ENCODE measurements around the gene PBX2.
A peak's percentile ranks its signal among the peaks of the same experiment; 100 is the strongest.

The PBX2 gene

DNA sequence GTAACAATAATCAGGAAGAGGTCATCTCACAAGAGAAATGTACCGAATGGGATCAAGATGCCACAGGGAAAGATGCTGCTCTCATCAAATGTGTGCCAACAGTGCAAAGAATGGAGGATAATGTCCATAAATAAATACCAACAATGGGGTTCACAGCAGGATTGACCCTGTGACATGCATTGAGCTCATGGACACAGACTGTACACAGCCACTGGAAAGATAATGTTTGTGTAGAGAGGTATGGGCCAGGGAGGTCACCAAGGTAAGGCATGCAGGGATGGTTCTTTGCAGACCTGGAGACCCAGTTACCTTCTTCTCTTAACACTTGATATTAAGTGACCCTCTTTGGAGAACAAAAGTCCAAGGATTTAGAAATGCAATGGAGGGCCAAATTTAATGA, 15.6 kb downstream of the PBX2 start:
- DNase-seq (ENCODE audit: low read depth in 3 of 3), result no peak

DNA sequence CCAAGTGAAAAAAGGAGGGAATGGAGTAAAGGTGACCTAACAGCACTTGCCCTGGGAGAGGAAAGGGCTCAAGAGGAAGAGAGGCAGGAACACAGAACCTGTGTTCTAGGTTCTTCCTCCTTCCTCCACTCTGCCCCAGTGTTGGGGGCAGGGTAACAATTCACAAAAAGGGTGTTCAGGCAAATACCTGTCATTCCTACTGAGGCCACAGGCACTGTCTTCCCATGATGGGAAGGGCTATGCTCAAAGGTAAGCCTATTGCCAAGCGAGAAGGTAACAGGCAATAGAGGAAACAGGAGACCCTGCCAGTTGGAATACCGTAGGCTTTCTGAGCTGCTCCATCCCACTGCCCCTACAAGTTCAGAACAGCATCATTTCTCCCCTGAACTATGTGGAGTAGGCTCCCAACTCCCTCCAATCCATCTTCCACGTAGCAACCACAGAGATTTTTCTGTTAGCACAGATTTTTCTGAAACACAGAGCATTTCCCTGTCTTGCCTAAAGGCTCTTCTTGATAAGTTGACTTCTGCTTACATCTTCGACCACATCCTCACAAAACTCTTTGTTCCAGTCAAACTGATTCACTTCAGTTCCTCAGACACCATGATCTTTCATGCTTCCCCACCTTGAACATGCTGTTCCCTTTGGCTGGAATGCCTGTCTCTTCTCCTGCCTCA, 16.8 kb downstream of the PBX2 start:
- no peak for DNase-seq (ENCODE audit: low read depth in 3 of 3)

DNA sequence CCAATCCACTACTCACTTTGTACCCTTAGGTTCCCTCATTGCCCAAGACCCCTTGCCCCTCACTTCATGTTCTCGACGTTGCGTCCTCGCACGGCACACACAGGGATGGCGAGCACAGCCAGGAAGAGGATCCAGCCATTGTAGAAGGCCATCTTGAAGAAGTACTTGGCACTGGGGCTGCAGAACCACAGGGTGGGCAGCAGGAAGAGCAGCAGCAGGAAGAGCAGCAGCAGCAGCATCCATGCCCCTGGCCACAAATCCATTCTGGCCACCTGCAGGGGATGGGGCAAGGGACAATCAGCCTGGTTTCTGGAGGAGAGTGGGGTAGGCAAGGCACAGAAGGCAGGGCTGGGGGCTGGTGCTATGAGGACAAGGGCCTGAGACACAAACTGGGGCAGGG, 18.8 kb downstream of the PBX2 start:
- DNase-seq (ENCODE audit: low read depth in 3 of 3), result no peak

DNA sequence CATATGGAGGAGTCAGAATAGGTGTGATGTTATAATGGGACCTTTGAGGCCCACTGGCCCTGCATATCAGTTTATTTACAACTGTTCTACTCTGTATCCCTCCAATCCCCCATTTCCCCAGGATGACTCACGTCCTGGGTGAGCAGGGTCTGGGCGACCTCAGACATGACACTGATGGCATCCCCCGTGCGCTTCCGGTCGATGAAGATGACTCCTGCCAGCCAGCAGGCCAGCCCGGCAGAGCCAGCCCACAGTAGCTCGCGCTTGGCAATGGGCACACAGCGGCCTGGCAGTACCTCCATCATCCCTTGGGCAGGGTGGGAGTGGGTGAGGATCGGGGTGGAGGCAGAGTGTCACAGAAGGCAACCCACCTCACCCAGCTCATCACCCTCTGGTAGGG, 19.7 kb downstream of the PBX2 start:
- no peak for DNase-seq (ENCODE audit: low read depth in 3 of 3)

DNA sequence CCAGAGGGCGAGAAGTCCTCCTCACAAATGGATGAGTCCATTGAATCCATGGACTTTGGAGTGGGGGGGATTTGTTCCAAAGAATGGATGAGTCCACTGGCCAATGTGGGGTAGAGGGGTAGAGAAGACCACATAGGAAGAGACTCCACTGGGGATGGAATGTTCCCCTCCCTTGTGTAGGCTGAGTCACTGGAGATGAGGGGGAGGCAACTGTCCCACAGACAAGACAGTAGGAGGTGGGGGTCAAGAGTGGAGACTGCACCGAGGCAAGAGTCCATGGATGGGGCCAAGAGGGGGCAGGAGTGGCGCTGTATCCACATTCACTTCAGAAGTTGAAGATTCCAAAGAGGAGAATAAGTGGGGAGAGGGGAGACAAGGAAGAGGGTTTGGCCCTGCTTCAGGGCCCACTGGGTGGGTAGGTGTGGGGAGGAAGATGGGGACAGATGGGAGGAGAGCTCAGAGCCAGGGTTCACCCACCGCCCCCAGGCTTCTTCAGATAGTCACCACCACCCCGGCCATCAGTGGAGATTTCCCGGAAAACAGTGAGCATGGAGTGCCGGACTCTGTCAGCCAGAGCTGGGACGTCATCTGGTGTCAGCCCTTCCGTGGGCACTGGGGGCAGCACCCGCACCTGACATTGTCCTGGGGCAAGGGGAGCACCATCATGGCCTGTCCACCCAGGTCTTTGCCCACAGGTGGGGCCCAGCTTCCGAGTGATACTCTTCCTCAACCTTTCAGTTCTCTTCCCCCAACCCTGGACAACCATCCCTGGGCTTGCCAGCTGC, 21.0 kb downstream of the PBX2 start:
- DNase-seq (ENCODE audit: low read depth in 3 of 3), result no peak

DNA sequence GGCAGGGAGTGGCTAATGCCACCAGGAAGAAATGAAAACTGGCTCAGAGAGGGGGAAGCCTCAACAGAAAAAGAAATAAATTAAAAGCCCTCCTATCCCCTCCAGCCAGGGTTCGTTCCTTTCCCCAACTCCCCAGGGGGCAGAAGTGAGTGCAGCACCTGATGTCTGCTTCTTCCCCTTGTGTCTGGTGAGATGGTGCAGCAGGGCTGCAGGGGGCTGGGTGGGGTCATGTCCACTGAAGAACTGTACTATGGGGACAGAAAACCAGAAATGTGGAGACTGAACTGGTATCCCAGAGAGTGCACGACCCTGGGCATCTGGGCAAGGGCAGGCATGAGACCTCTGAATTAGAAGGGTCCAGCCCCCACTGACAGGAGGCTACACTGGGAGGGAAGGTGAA, 21.7 kb downstream of the PBX2 start:
- DNase-seq (ENCODE audit: low read depth in 3 of 3), result no peak

DNA sequence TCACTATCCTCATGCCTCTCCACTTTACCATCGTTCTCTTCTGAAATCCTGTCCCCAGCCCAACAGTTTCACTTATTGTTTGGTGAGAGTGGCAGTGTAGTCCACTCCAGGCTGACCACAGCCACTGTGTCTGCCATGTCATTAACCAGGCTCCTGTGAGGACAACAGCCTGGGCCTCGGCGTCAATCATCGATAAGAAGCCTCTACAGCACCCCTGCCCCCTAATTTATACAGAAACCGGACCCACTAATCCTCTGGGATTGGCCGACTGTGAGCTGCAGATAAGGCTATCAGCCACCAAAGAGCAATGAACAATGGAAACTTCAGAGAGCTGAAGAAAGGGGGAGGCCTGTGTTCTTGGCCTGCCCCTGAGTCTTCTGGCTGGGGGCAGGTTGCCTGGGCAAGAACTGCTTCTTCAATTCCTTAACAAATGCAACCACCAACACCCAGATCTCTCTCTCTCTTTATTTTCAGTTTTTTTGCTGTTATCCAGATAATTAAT, 22.2 kb downstream of the PBX2 start:
- no peak for DNase-seq (ENCODE audit: low read depth in 3 of 3)

DNA sequence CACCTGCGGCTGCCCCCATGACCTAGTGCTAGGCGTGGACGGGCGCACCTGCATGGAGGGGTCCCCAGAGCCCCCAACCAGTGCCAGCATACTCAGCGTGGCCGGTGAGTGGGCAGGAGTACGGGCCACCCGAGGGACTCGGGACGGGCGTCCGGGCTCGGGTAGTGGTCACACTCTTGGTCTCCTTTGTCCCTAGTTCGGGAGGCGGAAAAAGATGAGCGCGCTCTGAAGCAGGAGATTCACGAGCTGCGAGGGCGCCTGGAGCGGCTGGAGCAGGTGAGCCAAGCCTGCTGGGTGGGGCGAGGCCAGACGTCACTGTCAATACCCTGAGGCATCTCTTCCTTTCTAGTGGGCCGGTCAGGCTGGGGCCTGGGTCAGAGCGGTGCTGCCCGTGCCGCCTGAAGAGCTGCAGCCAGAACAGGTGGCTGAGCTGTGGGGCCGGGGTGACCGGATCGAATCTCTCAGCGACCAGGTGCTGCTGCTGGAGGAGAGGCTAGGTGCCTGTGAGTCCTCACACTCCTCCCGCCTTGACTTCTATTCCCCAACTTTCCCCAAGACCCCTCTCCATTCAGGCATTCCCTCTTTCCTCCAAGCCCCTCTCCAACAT, 22.7 kb downstream of the PBX2 start:
- no peak for DNase-seq (ENCODE audit: low read depth in 3 of 3)

DNA sequence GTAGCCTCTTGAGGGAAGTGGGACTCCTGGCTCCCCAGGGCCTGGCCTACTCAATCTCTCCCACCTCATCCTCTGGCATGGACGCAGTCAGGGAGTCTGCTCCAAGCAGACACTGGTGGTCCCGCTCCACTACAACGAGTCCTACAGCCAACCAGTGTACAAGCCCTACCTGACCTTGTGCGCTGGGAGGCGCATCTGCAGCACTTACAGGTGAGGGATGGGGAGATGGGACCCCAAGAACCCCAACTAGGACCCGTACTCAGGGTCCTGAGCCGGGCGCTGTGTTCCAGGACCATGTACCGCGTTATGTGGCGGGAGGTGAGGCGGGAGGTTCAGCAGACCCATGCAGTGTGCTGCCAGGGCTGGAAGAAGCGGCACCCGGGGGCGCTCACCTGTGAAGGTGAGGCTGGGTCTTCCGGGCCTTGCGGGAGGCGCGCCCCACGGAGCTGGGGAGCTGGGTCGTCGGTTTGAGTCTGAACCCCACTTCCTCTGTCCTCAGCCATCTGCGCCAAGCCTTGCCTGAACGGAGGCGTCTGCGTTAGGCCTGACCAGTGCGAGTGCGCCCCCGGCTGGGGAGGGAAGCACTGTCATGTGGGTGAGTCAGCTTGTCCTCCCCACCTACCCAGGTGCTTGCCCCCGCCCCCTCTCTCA, 23.5 kb downstream of the PBX2 start:
- no peak for DNase-seq (ENCODE audit: low read depth in 3 of 3)

DNA sequence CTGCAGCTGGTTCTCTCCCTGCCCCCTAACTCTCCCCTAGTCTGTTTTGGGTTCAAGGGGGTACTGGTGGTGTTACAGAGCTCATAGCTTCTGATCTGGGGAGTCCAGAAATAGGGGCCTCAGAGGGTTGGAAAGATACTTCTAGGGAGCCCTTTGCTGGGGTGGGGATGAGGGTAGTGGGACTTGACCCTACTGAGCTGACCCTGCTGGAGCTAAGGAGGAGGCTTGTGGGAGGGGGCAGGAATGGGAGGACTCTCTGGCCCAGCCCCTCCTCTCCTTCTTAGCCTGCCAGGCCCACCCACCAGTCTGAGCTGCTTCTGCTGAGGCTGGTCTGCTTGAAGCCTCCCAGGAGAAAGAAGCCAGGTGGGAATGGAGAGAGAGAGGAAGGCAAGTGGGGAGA, 25.7 kb downstream of the PBX2 start, which contains the start of gene EGFL8:
Gene EGFL8, plus strand, starts transcription at position 301 of the 400 bp plus-strand sequence. CDS start 1,571 bp downstream, outside the sequence.
- no peak for DNase-seq (ENCODE audit: low read depth in 3 of 3)

DNA sequence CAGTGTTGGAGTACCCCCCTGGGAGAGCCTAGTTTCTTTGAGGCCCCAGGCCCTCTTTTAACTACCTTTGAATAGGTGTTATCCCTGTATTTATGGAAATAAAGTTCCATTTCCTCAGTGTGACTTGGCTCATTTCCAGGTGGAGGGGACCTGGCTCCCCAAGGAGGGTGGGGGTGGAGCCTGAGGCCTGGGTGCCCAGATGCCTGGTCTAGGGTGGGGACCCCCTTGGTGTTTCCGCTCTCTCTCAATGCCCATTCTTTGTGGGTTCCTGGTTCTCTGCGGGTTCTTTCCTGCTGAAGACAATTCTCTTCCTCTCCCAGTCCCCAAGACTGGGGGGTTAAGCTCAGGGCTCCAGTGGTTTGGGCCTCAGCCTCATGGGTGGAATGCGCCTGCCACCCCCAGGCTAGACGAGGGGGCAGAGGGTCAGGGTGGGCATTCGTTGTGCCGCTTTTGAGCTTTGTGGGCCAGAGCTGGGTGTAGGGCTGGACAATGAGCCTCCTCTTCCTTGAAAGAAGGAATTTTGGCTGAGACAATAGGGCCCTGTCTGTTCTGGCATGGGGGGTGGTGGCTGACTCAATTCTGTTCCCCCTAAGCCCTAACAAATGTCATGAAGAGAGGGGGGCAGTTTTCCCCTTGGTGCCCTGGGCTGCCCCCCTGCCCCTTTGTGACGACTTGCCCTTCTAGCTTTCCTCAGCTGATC, 26.3 kb downstream of the PBX2 start:
- DNase-seq (ENCODE audit: low read depth in 3 of 3), result no peak

DNA sequence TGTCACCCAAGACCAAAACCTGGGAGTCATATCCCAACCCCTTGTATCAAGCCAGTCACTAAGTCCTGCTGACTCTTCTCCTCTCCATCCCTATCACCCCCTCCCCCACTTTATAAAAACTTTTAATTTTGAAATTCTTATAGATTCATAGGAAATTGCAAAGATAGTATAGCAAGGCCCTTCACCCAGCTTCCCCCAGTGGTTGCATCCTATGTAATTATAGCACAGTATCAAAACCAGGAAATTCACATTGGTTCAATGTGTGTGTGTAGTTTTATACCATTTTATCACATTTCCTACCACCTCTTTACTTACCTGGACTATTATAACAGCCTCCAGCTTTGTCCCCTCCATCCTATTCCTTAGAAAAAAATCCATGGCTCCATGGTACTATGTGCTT, 31.9 kb downstream of the PBX2 start:
- DNase-seq (ENCODE audit: low read depth in 3 of 3), result no peak

DNA sequence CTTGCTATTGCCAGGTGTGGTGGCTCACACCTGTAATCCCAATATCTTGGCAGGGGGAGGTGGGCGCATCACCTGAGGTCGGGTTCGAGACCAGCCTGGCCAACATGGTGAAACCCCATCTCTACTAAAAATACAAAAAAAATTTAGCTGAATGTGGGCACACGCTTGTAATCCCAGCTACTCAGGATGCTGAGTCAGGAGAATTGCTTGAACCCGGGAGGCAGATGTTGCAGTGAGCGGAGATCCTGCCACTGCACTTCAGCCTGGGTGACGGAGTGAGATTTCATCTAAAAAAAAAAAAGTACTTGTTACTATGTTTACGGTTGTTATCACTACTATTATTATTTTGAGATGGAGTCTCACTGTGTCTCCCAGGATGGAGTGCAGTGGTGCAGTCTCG, 33.1 kb downstream of the PBX2 start:
- no peak for DNase-seq (ENCODE audit: low read depth in 3 of 3)

DNA sequence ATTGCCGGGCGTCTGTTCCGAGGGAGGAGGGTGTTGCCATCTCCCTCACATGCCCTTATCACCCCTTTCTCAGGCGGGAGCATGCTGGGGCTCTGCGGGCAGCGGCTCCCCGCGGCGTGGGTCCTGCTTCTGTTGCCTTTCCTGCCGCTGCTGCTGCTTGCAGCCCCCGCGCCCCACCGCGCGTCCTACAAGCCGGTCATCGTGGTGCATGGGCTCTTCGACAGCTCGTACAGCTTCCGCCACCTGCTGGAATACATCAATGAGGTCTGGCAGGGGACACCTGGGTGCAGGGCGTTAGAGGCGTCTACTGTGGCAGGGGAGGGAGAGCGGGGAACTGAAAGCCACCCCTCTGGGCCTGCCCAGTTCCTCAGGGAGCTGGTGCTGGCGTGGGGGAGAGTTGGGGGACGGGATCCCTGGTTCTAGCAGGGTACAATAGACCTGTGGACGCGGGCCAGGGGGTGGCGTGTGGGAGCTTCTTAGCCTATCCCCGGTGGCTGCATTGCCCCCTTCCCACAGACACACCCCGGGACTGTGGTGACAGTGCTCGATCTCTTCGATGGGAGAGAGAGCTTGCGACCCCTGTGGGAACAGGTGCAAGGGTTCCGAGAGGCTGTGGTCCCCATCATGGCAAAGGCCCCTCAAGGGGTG, 35.4 kb downstream of the PBX2 start:
- DNase-seq (ENCODE audit: low read depth in 3 of 3), result peak in 1 of 3 donors; percentile 26

DNA sequence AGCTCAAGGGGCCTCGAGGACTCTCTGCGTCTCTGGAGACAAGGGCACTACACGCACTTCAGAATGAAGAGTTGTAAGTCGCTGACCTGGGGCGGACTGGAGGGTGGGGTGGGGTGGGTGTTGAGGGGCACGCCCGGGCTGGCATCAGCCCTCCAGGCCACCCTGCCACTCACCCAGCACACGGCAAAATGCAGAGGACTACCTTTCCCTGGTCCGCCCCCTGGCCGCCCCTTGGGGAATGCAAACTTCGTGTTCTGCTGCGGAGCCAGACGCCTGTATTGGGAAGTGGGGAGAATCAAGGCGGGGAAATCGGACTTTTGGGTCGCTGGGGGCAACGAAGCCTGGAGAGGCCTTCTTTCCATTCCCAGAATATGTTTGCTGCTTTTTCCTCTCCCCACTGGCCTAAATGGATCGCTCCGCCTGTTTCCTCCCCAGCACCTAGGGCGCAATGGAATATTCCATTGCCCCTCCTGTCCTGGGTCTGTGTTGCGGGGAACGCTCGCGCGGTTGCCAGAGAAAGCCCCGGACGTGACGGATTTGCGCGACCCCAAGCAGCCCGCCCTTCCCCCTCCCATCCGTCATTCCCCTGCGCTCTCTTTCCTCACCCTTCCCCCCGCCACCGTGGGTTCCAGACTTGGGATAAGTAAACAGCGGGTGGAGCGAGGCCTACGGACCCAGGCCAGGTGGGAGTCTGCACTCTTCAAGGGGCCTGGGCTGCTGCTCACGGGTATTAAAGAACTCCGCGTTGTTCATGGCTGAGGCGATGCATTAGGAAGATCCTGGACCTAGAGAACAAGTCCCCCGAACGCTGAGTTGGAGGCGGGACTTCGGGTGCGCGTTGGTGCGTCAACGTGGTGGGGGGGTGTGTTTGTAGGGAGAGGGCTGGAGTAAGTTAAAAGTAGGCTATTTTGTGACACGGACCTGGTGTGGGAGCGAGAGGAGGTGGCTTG, 36.2 kb downstream of the PBX2 start, which contains the start of gene PPT2:
Gene PPT2, plus strand, starts transcription at position 578 of the 950 bp plus-strand sequence. CDS start 454 bp downstream, outside the sequence.
- peak; percentile 47 to 73 (median 70) for DNase-seq (ENCODE audit: low read depth in 3 of 3)

DNA sequence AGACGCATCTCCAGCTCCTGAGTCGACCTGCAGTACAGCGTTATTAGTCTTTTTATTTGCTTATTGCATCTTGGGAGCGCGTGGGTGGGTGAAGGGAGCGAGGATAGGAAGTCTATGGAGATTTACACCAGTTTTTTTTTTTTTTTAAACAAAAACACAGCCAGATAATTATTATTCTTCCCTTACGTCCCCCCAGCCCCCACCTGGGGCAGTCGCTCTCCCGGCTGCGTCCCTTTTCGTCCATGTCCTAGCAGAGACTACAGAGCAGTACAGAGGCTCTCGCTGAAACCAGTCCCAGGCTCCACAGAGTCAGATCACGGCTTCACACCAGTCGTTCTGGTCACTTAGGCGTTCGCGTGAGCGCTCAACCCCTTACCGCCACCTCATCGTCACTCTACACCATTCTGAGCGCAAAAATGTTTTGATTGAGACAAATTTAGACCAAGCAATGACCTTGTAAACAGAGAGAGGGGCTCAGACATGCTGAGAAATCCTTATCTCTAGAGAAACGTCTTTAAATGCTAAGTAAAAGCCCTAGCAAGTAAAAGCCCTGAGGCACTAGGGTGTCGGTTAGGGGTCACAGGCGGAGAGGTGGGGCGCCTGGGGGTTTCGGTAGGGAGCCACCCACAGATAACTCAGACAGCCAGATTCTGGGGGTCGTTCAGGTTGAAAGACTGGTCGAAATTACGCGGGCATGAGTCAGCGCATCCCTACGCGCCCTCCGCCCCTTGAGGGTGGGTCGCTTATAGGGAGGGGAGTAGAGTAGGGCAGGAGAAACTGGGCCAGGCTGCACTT, 37.0 kb downstream of the PBX2 start:
- DNase-seq (ENCODE audit: low read depth in 3 of 3), result no peak

DNA sequence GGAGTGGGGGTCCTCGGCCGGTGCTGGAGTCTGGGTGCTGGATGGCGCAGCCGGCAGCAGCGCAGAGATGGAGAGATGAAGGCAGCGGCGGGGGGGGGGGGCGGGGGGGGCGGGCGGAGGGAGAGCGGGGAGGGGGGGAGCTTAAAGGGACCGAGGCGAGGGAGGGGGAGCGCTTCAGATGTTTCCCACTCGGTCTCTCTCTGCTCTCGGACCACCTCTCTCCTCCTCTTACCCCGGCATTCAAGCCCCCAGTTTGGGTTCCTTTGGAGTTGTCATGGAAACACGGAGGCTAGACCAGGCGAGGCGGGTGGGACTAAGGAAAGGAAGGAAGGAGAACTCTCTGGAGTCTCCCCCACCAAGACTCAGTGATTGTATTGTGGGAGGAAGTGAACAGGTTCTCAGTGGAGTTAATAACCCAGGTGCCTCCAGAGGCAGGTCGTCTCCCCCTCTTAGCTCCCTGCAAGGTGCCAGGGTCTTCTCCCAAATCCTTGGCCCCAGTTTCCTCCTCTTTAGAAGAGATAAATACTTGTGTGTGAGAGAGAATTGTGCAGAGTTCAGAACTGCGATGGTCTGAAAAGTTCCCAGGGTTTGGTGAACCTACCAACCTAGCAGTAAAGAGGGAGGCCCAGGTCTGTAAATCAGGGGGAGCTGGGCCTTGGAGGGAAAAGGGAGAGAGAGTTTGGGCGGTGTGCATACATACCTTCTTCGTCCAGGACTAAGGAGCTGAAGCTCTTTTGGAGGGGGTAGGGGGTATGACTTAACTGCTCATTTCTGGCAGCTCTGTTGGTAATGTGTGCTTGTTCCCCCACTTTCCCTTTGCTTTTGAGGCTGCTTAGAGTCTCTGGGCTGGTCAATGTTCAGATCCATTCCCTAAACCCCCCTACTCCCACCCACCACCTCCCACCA, 37.9 kb downstream of the PBX2 start, which contains the start of gene PRRT1:
Gene PRRT1, minus strand, starts transcription at position 77 of the 906 bp plus-strand sequence. CDS start 112 bp downstream, outside the sequence.
- no peak for DNase-seq (ENCODE audit: low read depth in 3 of 3)
